GM18861 (cell line): Measurements from ENCODE around the gene MC4R.

Source experiments
- ATAC-seq: cut with Tn5 transposase; IDR thresholded peaks from one replicate; pipeline ENCODE4 v1.9.1; 2021; ENCODE audit not compliant: unreplicated experiment

MC4R gene

GRCh38 chr18:60329131-60329530 is 43.4 kb downstream of the MC4R start:
- ATAC-seq: no peak

DNA sequence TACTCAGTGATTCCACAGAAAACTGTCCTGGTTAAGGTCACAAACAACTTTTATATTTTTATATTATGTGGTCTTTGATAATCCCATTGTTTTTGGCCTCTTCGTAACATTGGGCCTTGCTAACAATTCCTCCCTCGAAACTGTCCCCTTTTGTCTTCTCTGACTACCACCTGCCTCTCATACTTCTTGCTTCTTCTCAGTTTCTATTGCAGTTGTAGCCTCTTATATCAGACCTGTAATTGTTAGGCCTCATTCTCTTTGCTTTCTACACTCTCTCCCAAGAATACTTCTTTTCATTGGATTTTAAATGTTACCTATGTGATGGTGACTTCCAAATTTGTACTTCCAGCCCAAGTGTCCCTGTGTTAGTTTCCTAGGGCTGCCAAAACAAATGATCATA is 44.7 kb downstream of the MC4R start:
- ATAC-seq: no peak

DNA sequence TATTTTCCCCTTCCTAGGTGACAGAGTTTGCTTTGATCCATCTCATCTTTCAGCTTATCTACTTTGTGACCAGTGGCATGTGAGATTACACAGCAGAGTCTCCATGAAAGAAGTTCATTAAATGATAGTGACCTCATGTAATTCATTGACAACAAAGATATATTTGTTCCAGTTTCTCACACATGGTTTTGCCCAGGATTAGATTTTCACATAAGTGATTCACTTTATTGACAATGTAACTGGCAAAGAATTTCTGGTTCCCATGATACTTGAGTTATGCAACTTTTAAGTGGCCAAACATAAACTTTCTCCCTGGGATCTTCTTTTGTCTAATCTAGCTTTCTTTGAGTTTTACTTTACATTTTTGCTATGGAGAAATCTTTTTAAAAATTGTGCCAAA is 50.0 kb downstream of the MC4R start:
- no peak for ATAC-seq
